Measurements from ENCODE around the gene ZBTB8B. TPM values are rescaled to one million over a fixed set of nuclear protein-coding genes. Genes with fewer than 3 reads are reported as not detected.
"Not testable (repeated sequence)": the region's sequence is repeated elsewhere in the genome, so short reads cannot be mapped to it uniquely, and the experiment has no call there.

ZBTB8B gene
- total RNA-seq, 1 donor from 2014 or later, result 1.9 TPM

GRCh38 chr1:32438136-32438535 lies 26.7 kb upstream of the ZBTB8B start:
- no peaks in the 10 kb centered on the region for H3K4me1 Mint-ChIP-seq (ENCODE audit: unreplicated experiment)
- H3K36me3 Mint-ChIP-seq, result no peaks in the 10 kb centered on the region
- H3K4me3 Mint-ChIP-seq, result no peak overlapping the region
- no peaks in the 10 kb centered on the region for H3K9me3 Mint-ChIP-seq
- peaks cover 15% of the 10 kb centered on the region for H3K27me3 Mint-ChIP-seq
- no peak for DNase-seq (ENCODE audit: extremely low spot score, unreplicated experiment)
- no peak overlapping the region for H3K27ac Mint-ChIP-seq
- TF ChIP-seq CTCF (conservative IDR thresholded peaks at IDR 0.05), result no peak

DNA sequence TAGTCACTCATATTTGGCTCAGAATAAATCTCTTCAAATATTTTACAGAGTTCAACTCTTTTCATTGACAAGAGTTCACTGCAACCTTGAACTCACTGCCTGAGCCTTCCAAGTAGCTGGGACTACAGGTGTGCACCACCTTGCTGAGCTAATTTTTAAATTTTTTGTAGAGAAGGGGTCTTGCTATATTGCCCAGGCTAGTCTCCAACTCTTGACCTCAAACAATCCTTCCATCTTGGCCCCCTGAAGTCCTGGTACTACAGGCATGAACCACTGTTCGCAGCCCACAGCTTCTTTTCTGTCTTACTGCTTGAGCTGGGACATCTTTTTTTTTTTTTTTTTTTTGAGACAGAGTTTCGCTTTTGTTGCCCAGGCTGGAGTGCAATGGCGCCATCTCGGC lies 26.1 kb upstream of the ZBTB8B start:
- DNase-seq (ENCODE audit: extremely low spot score, unreplicated experiment); H3K4me3 Mint-ChIP-seq; H3K36me3 Mint-ChIP-seq; H3K4me1 Mint-ChIP-seq (ENCODE audit: unreplicated experiment); H3K27ac Mint-ChIP-seq; H3K9me3 Mint-ChIP-seq: not testable (repeated sequence)
- peaks cover 12% of the 10 kb centered on the region for H3K27me3 Mint-ChIP-seq

- H3K9me3 Mint-ChIP-seq; DNase-seq (ENCODE audit: extremely low spot score, unreplicated experiment); H3K36me3 Mint-ChIP-seq; H3K4me1 Mint-ChIP-seq (ENCODE audit: unreplicated experiment); H3K4me3 Mint-ChIP-seq; H3K27me3 Mint-ChIP-seq; H3K27ac Mint-ChIP-seq: not testable (repeated sequence)
These were observed 23.4 kb upstream of the ZBTB8B start for GRCh38 chr1:32441467-32441866.

DNA sequence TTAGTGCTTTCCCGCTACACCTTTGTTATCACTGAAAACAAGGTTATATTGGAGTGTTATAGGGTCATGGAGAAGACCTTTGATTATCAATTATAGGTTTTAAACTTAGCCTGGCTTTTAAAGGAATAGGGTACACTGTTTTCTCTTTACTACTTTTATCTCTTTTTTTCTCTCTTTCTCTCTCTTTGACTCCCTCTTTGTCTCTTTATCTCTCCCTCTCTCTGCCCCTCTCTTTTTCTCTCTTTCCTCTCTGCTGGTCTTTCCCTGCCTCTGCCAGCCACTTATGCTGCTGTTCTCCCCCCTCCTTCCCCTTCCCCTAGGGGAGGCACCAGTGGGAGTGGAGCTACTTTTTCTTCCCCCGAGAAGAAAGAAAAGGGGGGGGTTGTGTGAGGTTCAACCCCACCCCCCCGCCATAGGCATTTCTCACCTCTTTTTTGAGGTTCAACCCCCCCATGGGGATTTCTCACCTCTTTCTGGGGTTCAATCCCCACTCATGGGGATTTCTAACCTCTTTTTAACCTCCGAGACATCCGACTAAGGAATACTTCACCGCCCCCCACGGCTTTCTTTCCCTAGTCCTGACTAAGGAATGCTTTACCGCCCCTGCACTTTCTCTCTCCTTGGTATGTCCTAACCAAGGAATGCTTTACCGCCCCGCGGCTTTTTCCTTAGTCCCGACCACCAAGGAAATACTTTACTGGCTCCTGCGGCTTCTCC lies 17.2 kb upstream of the ZBTB8B start:
- H3K27me3 Mint-ChIP-seq, result peaks cover 6% of the 10 kb centered on the region
- no peaks in the 10 kb centered on the region for H3K36me3 Mint-ChIP-seq
- H3K4me3 Mint-ChIP-seq, result peak overlapping the region; percentile 78
- no peak for DNase-seq (ENCODE audit: extremely low spot score, unreplicated experiment)
- peak overlapping the region; percentile 55 for H3K27ac Mint-ChIP-seq
- no peaks in the 10 kb centered on the region for H3K9me3 Mint-ChIP-seq
- no peak for TF ChIP-seq CTCF (conservative IDR thresholded peaks at IDR 0.05)
- H3K4me1 Mint-ChIP-seq (ENCODE audit: unreplicated experiment), result peaks cover 6% of the 10 kb centered on the region

GRCh38 chr1:32448186-32448772 lies 16.6 kb upstream of the ZBTB8B start:
- Mint-ChIP-seq H3K27ac (peak overlapping the region; percentile 55), H3K4me3 (peak overlapping the region; percentile 78)
- H3K36me3 Mint-ChIP-seq; H3K27me3 Mint-ChIP-seq; H3K9me3 Mint-ChIP-seq; H3K4me1 Mint-ChIP-seq (ENCODE audit: unreplicated experiment): not testable (repeated sequence)
- peak; percentile 96 for TF ChIP-seq CTCF (conservative IDR thresholded peaks at IDR 0.05)
- DNase-seq (ENCODE audit: extremely low spot score, unreplicated experiment), result peak; percentile 82

DNA sequence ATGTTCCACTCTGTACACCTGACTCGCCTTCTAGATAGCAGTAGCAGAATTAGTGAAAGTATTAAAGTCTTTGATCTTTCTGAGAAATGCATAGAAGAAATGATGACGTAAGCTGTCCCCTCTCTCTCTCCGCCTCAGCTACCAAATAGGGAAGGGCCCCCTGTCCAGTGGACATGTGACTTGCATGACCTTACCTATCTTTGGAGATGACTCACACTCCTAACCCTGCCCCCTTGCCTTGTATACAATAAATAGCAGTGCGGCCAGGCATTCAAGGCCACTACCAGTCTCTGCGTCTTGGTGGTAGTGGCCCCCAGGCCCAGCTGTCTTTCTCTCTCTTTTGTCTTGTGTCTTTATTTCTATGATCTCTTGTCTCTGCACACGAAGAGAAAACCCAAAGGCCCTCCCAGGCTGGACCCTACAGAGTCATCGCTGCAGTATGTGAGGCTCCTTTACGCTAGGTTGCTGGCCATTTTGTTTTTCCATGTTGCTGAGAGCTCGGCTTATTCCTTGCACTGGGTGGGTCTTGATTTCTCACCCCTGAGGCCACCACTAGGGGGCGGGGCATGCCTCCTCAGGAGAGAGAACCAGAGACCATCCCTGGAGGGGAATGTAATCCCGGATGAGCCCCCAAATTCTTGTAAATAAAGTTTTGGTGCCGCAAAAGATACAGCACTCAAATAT lies 16.0 kb upstream of the ZBTB8B start:
- no peak for DNase-seq (ENCODE audit: extremely low spot score, unreplicated experiment)
- TF ChIP-seq CTCF (conservative IDR thresholded peaks at IDR 0.05), result peak; percentile 74
- H3K27me3 Mint-ChIP-seq, result no peaks in the 10 kb centered on the region
- no peak overlapping the region for H3K4me3 Mint-ChIP-seq
- no peaks in the 10 kb centered on the region for H3K36me3 Mint-ChIP-seq
- H3K27ac Mint-ChIP-seq, result no peak overlapping the region
- H3K4me1 Mint-ChIP-seq (ENCODE audit: unreplicated experiment), result peaks cover 6% of the 10 kb centered on the region
- H3K9me3 Mint-ChIP-seq, result no peaks in the 10 kb centered on the region
